D721Med (cell line): ENCODE measurements around the gene KCNN3.

Experiments used
- DNase-seq: peaks from one replicate; pipeline ENCODE4 v3.0.0; 2011; ENCODE audit warnings: low spot score; ENCODE audit not compliant: insufficient read length
- FAIRE-seq: peaks from 2 replicates; lab custom pipeline; 2011; peaks lifted over from hg19 to GRCh38; lab: Jason Lieb, UNC
- CTCF ChIP-seq: IDR thresholded peaks from 2 replicates; pipeline ENCODE4 v1.5.1; 2012; ENCODE audit warnings: mild to moderate bottlenecking, control low read depth; ENCODE audit not compliant: insufficient read depth; ENCODE audit errors: missing control alignments

The KCNN3 gene

GRCh38 chr1:154726896-154727753 lies 143.0 kb downstream of the KCNN3 start:
- FAIRE-seq (no peak), DNase-seq (no peak)
- no peak for TF ChIP-seq CTCF

DNA sequence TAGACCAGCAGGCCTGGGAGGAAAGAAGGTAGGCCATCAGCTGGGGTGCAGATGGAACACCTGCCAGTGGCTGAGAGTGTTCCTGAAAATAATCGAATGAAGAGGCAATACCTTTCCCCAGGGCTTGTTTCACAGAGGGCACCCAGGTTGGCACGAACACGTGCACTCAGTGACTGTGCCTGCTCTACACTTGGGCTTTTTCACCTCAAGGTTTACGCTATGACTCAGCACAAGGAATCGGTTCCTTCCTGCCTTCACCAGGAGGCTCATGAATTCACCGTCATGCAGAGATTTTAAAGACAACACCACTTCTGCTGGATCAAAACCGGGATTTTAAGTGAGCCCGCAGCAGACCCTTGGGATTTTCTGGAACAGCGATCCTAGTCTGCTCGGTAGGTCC lies 143.6 kb downstream of the KCNN3 start:
- TF ChIP-seq CTCF, result no peak
- no peak for DNase-seq
- no peak for FAIRE-seq

DNA sequence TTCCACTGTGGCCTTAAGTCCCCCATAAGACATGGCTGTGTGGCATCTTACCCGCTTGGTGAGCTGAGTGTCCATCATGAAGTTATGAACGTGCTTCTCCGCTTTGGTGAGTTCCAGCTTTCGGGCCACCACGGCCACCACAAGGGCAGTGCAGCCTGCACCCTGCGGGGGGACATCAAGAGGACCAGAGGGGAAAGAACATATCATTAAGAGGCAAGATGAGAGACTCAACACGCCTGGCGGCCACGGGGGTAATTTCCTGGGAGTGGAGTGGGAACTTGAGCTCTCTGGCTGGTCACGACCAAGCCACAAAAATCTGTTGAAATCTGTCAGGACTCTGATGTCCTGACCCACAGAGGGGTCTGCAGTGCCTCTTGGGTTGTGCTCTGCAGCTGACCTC lies 144.2 kb downstream of the KCNN3 start:
- DNase-seq (no peak), FAIRE-seq (no peak)
- no peak for TF ChIP-seq CTCF

DNA sequence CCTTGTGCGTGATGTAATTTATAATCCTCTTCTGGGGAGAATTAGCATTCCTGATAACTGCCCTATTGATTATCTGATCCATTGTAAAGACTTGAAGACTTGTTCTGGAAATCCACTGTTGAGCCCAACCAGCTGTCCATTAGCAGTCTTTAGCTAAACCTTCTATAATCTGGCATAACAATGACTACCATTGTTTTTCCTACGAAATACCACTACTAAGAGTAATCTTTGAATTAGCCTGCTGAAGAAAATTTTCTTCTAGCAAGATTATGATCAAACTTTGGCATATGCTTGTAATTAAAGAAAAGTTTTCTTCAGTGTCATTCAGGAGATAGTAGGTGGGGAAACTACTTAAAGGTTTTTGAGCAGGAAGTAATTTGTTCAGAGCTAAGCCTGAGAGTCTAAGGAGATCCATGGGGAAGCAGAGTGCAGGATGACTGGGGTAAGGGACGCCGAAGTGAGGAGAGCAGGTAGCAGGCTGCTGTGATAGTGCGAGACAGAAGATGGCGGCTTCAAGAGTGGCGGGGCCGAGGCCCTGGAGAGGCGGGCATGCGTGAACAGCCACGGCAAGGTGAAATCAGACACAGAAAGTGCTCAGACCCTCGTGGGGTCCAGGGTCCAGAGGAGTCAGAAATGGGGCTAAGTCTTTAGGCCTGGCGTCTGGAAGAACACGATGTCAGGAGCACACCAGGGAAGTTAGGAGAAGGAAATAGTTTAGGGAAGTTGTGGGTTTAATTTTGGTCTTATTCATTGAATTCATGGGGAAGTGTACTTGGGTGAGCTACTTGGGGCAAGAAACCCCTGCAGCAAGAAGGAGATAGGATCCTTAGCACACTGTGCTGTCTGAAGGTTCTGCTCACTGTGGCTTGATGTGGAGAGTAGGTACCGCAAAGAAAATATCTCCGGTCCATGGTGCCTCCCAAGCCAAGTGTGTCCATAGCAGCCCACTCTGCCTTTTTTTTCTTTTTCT lies 149.5 kb downstream of the KCNN3 start:
- DNase-seq, result no peak
- FAIRE-seq, result peak; percentile 53
- no peak for TF ChIP-seq CTCF

DNA sequence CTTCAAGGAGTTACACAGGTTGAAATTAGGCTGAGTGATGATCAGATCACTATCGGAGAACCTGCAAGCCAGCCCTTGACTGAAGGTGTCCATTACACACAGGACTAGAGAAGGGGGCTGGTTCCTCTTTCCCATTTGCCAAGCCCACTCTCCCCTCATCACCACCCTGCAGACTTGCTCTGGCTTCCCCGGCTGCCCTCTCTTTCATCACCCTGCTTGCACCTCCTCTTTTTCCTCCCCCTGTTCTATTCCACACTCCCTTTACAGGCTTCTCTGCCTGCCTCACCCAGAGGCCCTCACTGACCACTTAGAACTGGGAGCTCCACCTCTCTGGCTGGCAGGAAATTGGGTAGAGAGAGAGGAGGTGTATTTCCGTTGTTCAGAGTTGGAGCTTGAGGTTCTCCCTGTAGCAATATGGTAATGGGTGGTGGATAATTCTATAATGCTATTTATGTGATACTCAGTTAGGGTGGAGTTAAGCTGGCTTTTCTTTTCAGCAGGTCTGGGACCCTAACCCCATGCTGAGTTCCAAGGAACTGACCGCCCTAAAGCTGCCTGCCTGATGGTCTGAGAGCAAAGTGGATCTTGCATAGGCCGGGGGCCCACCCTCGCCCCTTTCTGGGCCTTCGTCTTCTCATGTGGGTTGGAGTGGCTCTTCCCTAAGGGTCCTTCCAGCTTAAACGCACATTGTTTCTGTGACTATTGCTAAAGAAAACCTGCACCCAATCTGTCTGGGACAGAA lies 150.3 kb downstream of the KCNN3 start:
- DNase-seq (no peak), FAIRE-seq (no peak)
- no peak for TF ChIP-seq CTCF

DNA sequence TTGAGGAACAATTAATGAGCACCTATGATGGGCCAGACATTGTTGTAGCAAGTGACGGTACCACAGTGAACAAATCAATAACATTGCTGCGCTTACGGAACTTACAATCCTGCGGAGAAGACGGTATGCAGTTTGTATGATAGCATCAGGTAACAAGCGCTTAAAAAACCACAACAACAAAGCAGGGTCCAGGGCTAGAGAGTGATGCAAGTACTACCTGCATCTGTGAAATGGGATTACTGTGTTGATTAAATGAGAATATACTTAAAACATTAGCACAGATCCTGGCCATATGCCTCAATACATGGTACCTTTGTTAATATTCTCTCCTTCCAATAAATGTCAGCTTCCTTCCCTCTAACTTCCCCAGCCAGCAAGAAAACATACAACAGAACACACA lies 151.5 kb downstream of the KCNN3 start:
- no peak for DNase-seq
- no peak for TF ChIP-seq CTCF
- no peak for FAIRE-seq
